ENCODE data around the gene NLRX1.
"Not testable (repeated sequence)": the region's sequence is repeated elsewhere in the genome, so short reads cannot be mapped to it uniquely, and the experiment has no call there.

Gene NLRX1

GRCh38 chr11:119155733-119156492 is 12.6 kb upstream of the NLRX1 start:
- DNase-seq = peak in 1 of 2 experiments; percentile 2

GRCh38 chr11:119156496-119156895 is 12.0 kb upstream of the NLRX1 start:
- no peak for DNase-seq

- no peak for DNase-seq
Observed at GRCh38 chr11:119157063-119157462, 11.5 kb upstream of the NLRX1 start.

- DNase-seq = no peak
Observed at GRCh38 chr11:119158467-119158866, 10.1 kb upstream of the NLRX1 start.

- no peak for DNase-seq
Observed at GRCh38 chr11:119160151-119160550, 8.4 kb upstream of the NLRX1 start.

- no peak for DNase-seq
Observed at GRCh38 chr11:119161871-119162270, 6.7 kb upstream of the NLRX1 start.

- DNase-seq = no peak
Observed at GRCh38 chr11:119166368-119167076, 2.0 kb upstream of the NLRX1 start.

- not testable (repeated sequence) for DNase-seq
Observed at GRCh38 chr11:119167077-119167458, 1.5 kb upstream of the NLRX1 start.

GRCh38 chr11:119167933-119168332 is 592 bp upstream of the NLRX1 start:
- DNase-seq = no peak

GRCh38 chr11:119169282-119169719 is 776 bp downstream of the NLRX1 start:
- peak; percentile 6 to 25 for DNase-seq

GRCh38 chr11:119172513-119172912 is 4.0 kb downstream of the NLRX1 start:
- DNase-seq = peak; percentile 43 to 68

GRCh38 chr11:119173453-119173852 is 4.9 kb downstream of the NLRX1 start:
- DNase-seq = no peak

GRCh38 chr11:119175493-119176077 is 7.1 kb downstream of the NLRX1 start:
- no peak for DNase-seq

- no peak for DNase-seq
Observed at GRCh38 chr11:119178166-119178680, 9.7 kb downstream of the NLRX1 start.

GRCh38 chr11:119179342-119179741 is 10.8 kb downstream of the NLRX1 start:
- DNase-seq = no peak

GRCh38 chr11:119179983-119180382 is 11.5 kb downstream of the NLRX1 start:
- DNase-seq = no peak

- DNase-seq = no peak
Observed at GRCh38 chr11:119180729-119181676, 12.5 kb downstream of the NLRX1 start.

GRCh38 chr11:119181677-119182412 is 13.3 kb downstream of the NLRX1 start:
- peak; percentile 2 to 5 for DNase-seq

- DNase-seq = not testable (repeated sequence)
Observed at GRCh38 chr11:119184399-119184798, 15.9 kb downstream of the NLRX1 start.

- no peak for DNase-seq
Observed at GRCh38 chr11:119185981-119186634, 17.6 kb downstream of the NLRX1 start.

All from AML-193 (cell line).